Neural cell (in vitro differentiated cells): Measurements from ENCODE around the gene EDNRA. TPM values are rescaled to one million over a fixed set of nuclear protein-coding genes. Genes with fewer than 3 reads are reported as not detected.

Experiments used
- H2AFZ ChIP-seq: fragments of 200-600, 300-800 bp; sonication (generic), shearing (Covaris generic); 2 replicates; pipeline ENCODE4 v1.6.0; 2014; ENCODE audit warnings: low read depth, mild to moderate bottlenecking, antibody characterized with exemption, low read length, moderate library complexity
- H3F3A ChIP-seq: fragments of 200-600 bp; shearing (Covaris generic); 2 replicates; pipeline ENCODE4 v1.6.1; 2016; ENCODE audit warnings: mild to moderate bottlenecking, moderate library complexity, mixed read lengths, antibody characterized with exemption, low read length; ENCODE audit not compliant: insufficient read depth, poor library complexity, severe bottlenecking
- H3K27ac ChIP-seq: fragments of 200-600, 300-800 bp; sonication (generic), shearing (Covaris generic); 2 replicates; pipeline ENCODE4 v1.5.1; 2014; ENCODE audit warnings: mild to moderate bottlenecking, low read length, moderate library complexity
- H3K27me3 ChIP-seq: fragments of 300-800, 200-600 bp; sonication (generic), shearing (Covaris generic); 2 replicates; pipeline ENCODE4 v1.6.0; 2014; ENCODE audit warnings: mild to moderate bottlenecking, low read depth, low read length, moderate library complexity; ENCODE audit not compliant: insufficient read depth
- H3K36me3 ChIP-seq: fragments of 300-800, 200-600 bp; sonication (generic), shearing (Covaris generic); 2 replicates; pipeline ENCODE4 v1.5.1; 2014; ENCODE audit warnings: mild to moderate bottlenecking, antibody characterized with exemption, low read length, moderate library complexity; ENCODE audit not compliant: insufficient read depth
- H3K4me2 ChIP-seq: fragments of 300-800, 200-600 bp; sonication (generic), shearing (Covaris generic); 2 replicates; pipeline ENCODE4 v1.6.0; 2014; ENCODE audit warnings: mild to moderate bottlenecking, low read length
- H3K4me3 ChIP-seq: fragments of 300-800, 200-600 bp; sonication (generic), shearing (Covaris generic); 2 replicates; pipeline ENCODE4 v1.5.1; 2014; ENCODE audit warnings: mild to moderate bottlenecking, low read length, moderate library complexity
- H3K79me2 ChIP-seq: fragments of 200-600 bp; shearing (Covaris generic); replicated peaks from 2 replicates; pipeline ENCODE4 v1.6.0; 2014; ENCODE audit warnings: mild to moderate bottlenecking, low read length, moderate library complexity; ENCODE audit not compliant: insufficient read depth
- H3K9ac ChIP-seq: fragments of 300-800, 200-600 bp; sonication (generic), shearing (Covaris generic); 2 replicates; pipeline ENCODE4 v1.6.1; 2016; ENCODE audit warnings: mild to moderate bottlenecking, low read length, mixed read lengths
- H3K9me2 ChIP-seq: fragments of 200-600 bp; shearing (Covaris generic); 2 replicates; pipeline ENCODE4 v1.6.1; 2016; ENCODE audit warnings: mild to moderate bottlenecking, low read length, mixed read lengths; ENCODE audit not compliant: insufficient read depth
- H3K9me3 ChIP-seq: fragments of 200-600, 300-800 bp; sonication (generic), shearing (Covaris generic); 2 replicates; pipeline ENCODE4 v1.6.1; 2016; ENCODE audit warnings: mild to moderate bottlenecking, mixed run types, low read length, moderate library complexity, mixed read lengths
- H4K20me1 ChIP-seq: fragments of 200-600 bp; shearing (Covaris generic); 2 replicates; pipeline ENCODE4 v1.6.1; 2016; ENCODE audit warnings: mild to moderate bottlenecking, mixed run types; ENCODE audit not compliant: insufficient read depth
- EP300 ChIP-seq: fragments of 450-650 bp; conservative IDR thresholded peaks from 2 replicates; pipeline ENCODE4 v1.6.1; 2014; ENCODE audit warnings: antibody characterized with exemption, mild to moderate bottlenecking, moderate library complexity; ENCODE audit not compliant: poor library complexity, severe bottlenecking
- EZH2 ChIP-seq: fragments of 200-600, 300-800 bp; shearing (Covaris generic), sonication (generic); IDR thresholded peaks from 2 replicates; pipeline ENCODE4 v1.6.1; 2014; ENCODE audit warnings: antibody characterized with exemption, low read length, borderline replicate concordance, mild to moderate bottlenecking; ENCODE audit not compliant: insufficient read depth, poor library complexity, severe bottlenecking
- MXI1 ChIP-seq: fragments of 450-650 bp; conservative IDR thresholded peaks from 2 replicates; pipeline ENCODE4 v1.6.1; 2014; ENCODE audit warnings: antibody characterized with exemption, mild to moderate bottlenecking; ENCODE audit not compliant: poor library complexity, severe bottlenecking
- POLR2AphosphoS5 ChIP-seq: IDR thresholded peaks from 2 replicates; pipeline ENCODE4 v1.6.1; 2012
- RAD21 ChIP-seq: fragments of 450-650 bp; conservative IDR thresholded peaks from 2 replicates; pipeline ENCODE4 v1.6.1; 2014; ENCODE audit warnings: antibody characterized with exemption, mild to moderate bottlenecking, moderate library complexity
- SMC3 ChIP-seq: fragments of 450-650 bp; conservative IDR thresholded peaks from 2 replicates; pipeline ENCODE4 v1.6.1; 2014; ENCODE audit warnings: antibody characterized with exemption, mild to moderate bottlenecking, moderate library complexity; ENCODE audit not compliant: poor library complexity
- TAF1 ChIP-seq: IDR thresholded peaks from 2 replicates; pipeline ENCODE4 v1.6.1; 2012; ENCODE audit warnings: low read depth
- polyA plus RNA-seq: library from polyadenylated mRNA; depleted of rRNA; stranded (reverse); fragments of >200 nt; gene quantifications from 2 replicates; pipeline ENCODE4 v1.2.3, GENCODE V29; 2014
- TF ChIP-seq, protein P1 (sequence below): IDR thresholded peaks from 2 replicates; pipeline ENCODE4 v1.6.1; 2012; ENCODE audit warnings: borderline replicate concordance
- TF ChIP-seq, protein P2 (sequence below): fragments of 450-650 bp; IDR thresholded peaks from 2 replicates; pipeline ENCODE4 v1.5.1; 2014; ENCODE audit warnings: antibody characterized with exemption, mild to moderate bottlenecking, moderate library complexity; ENCODE audit not compliant: poor library complexity, severe bottlenecking

EDNRA gene
- polyA plus RNA-seq, 1 donor from 2014 or later: 0.19 TPM

DNA sequence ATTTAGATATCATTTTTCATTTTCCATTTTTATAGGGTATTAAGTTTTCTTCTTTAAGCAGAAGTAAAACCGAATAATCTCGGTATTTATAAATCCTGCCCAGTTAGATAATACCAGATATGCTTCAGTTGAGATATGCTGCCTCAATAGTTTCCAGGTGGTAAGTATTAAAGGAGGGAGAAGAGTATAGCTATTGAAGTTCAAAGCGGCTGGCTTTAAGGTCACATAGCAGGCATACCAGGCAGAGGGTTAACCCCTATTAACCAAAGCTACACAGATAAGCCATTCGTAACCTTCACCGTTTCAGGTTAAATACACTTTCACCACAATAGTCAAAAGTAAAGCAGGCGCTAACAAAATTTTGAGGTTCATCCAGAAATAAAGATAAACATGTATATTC is 54.2 kb downstream of the EDNRA start:
- Histone ChIP-seq H2AFZ (no peak overlapping the region), H3K4me2 (no peak overlapping the region), H3F3A (no peaks in the 10 kb centered on the region), H3K9ac (no peak overlapping the region), H3K4me3 (no peak overlapping the region), H3K27me3 (no peaks in the 10 kb centered on the region), H3K9me3 (no peaks in the 10 kb centered on the region), H3K27ac (no peak overlapping the region), H3K36me3 (no peaks in the 10 kb centered on the region), H4K20me1 (no peaks in the 10 kb centered on the region), H3K79me2 (no peaks in the 10 kb centered on the region), H3K9me2 (no peaks in the 10 kb centered on the region)
- TF ChIP-seq, protein P1, sequence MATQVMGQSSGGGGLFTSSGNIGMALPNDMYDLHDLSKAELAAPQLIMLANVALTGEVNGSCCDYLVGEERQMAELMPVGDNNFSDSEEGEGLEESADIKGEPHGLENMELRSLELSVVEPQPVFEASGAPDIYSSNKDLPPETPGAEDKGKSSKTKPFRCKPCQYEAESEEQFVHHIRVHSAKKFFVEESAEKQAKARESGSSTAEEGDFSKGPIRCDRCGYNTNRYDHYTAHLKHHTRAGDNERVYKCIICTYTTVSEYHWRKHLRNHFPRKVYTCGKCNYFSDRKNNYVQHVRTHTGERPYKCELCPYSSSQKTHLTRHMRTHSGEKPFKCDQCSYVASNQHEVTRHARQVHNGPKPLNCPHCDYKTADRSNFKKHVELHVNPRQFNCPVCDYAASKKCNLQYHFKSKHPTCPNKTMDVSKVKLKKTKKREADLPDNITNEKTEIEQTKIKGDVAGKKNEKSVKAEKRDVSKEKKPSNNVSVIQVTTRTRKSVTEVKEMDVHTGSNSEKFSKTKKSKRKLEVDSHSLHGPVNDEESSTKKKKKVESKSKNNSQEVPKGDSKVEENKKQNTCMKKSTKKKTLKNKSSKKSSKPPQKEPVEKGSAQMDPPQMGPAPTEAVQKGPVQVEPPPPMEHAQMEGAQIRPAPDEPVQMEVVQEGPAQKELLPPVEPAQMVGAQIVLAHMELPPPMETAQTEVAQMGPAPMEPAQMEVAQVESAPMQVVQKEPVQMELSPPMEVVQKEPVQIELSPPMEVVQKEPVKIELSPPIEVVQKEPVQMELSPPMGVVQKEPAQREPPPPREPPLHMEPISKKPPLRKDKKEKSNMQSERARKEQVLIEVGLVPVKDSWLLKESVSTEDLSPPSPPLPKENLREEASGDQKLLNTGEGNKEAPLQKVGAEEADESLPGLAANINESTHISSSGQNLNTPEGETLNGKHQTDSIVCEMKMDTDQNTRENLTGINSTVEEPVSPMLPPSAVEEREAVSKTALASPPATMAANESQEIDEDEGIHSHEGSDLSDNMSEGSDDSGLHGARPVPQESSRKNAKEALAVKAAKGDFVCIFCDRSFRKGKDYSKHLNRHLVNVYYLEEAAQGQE: no peak
- no peak for TF ChIP-seq POLR2AphosphoS5
- TF ChIP-seq RAD21: no peak
- no peak for TF ChIP-seq EZH2
- TF ChIP-seq MXI1: no peak

DNA sequence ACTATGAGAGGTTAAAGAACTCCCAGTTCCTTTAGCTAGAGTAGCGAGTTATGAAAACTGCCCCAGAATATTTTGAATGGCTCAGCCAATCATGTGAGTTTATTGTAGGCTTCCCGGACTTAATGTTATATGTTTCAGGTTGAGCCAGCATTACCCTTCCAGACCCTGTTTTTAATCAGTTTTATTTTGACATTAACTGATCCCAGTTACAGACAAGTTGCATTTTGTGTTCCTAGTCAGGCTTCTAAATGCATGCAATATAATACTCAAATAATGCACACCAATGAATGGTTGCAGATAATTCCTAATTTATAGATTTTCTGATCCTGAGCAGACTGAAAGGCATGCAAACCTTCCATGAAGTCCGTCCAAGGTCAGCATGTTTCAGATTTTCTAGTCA is 57.8 kb downstream of the EDNRA start:
- Histone ChIP-seq H3K27ac (no peak overlapping the region), H3K4me2 (no peak overlapping the region), H3K36me3 (no peaks in the 10 kb centered on the region), H3F3A (no peaks in the 10 kb centered on the region), H3K9me3 (no peaks in the 10 kb centered on the region), H4K20me1 (no peaks in the 10 kb centered on the region), H3K27me3 (no peaks in the 10 kb centered on the region), H2AFZ (no peak overlapping the region), H3K9me2 (no peaks in the 10 kb centered on the region), H3K79me2 (no peaks in the 10 kb centered on the region), H3K4me3 (no peak overlapping the region), H3K9ac (no peak overlapping the region)
- TF ChIP-seq POLR2AphosphoS5: no peak
- TF ChIP-seq RAD21: no peak
- TF ChIP-seq, protein P1: no peak
- no peak for TF ChIP-seq MXI1
- TF ChIP-seq EZH2: no peak
- no peak for TF ChIP-seq SMC3
- TF ChIP-seq TAF1: no peak
- no peak for TF ChIP-seq EP300
- TF ChIP-seq, protein P2, sequence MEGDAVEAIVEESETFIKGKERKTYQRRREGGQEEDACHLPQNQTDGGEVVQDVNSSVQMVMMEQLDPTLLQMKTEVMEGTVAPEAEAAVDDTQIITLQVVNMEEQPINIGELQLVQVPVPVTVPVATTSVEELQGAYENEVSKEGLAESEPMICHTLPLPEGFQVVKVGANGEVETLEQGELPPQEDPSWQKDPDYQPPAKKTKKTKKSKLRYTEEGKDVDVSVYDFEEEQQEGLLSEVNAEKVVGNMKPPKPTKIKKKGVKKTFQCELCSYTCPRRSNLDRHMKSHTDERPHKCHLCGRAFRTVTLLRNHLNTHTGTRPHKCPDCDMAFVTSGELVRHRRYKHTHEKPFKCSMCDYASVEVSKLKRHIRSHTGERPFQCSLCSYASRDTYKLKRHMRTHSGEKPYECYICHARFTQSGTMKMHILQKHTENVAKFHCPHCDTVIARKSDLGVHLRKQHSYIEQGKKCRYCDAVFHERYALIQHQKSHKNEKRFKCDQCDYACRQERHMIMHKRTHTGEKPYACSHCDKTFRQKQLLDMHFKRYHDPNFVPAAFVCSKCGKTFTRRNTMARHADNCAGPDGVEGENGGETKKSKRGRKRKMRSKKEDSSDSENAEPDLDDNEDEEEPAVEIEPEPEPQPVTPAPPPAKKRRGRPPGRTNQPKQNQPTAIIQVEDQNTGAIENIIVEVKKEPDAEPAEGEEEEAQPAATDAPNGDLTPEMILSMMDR: no peak
